ENCODE measurements around the gene MYH10. TPM values are rescaled to one million over a fixed set of nuclear protein-coding genes. Genes with fewer than 3 reads are reported as not detected.

The MYH10 gene
- total RNA-seq, 2 donors from 2014 or later = 13.9 to 34.7 TPM

- Mint-ChIP-seq H3K36me3 (ENCODE audit: low read depth) (peaks cover 89% of the 10 kb centered on the region), H3K27me3 (no peaks in the 10 kb centered on the region), H3K27ac (no peak overlapping the region), H3K9me3 (no peaks in the 10 kb centered on the region), H3K4me3 (no peak overlapping the region), H3K4me1 (peaks cover 4% of the 10 kb centered on the region)
- ATAC-seq (replicated peaks) = no peak
These were observed 163.0 kb downstream of the MYH10 start for GRCh38 chr17:8467527-8467926.

DNA sequence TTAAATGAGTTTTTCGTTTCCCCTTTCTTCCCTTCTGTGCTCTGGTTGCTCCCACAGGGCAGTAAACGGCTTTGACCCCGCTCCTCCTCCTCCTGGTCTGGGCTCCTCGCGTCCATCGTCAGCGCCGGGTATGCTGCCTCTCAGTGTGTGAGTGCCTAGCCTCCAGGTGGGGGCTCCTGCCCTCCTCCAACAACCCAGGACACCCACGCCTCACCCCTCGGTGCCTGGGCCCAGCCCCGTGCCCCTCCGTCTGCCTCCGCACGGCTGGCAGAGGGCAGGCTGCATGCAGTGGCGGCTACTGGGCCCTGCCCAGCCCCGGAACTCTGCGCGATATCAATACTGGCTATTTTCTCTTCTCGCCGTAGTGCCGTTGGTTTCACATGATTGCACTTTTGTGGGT lies 163.7 kb downstream of the MYH10 start:
- Mint-ChIP-seq H3K4me1 (peaks cover 4% of the 10 kb centered on the region), H3K27ac (no peak overlapping the region), H3K9me3 (no peaks in the 10 kb centered on the region), H3K4me3 (no peak overlapping the region), H3K36me3 (ENCODE audit: low read depth) (peaks cover 91% of the 10 kb centered on the region), H3K27me3 (no peaks in the 10 kb centered on the region)
- no peak for ATAC-seq (replicated peaks)

DNA sequence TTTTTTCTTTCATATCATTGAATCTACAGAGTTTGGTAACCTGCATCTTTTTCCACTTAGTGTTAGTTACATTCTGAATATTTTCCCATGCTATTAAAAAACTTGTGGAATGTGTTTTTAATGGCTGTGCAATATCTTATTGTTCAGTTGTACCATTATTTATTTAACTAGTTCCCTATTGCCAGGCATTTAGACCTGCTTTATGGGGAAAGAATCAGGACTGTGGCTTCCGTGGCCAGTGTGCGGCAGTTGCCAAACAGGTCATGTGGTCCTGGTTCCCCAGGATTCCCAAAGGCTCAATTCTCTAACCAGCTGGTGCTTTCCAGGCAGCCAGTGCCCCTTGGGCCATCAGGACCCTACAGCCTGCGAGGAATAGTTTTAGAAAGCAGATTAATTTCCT lies 164.1 kb downstream of the MYH10 start:
- Mint-ChIP-seq H3K9me3 (no peaks in the 10 kb centered on the region), H3K4me3 (no peak overlapping the region), H3K4me1 (peaks cover 4% of the 10 kb centered on the region), H3K27ac (no peak overlapping the region), H3K36me3 (ENCODE audit: low read depth) (peaks cover 91% of the 10 kb centered on the region), H3K27me3 (no peaks in the 10 kb centered on the region)
- no peak for ATAC-seq (replicated peaks)

DNA sequence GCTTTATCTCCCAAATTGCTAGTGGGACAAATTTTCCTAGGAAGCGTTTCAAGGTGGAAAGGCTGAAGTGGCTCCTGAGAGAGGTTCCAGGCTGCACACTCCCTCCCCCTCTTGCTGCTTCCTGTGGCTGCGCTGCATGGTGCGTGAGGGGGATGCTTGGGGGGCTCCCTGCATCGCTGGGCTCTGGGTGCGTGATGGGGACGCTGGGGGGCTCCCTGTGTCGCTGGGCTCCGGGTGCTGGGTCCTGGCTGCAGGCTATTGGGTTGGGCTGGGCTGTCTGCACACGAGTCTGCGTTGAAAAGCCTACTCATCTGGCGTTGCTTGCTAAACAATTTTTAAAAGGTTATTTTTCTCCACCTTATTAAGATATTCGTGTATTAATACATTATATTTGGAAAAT lies 164.8 kb downstream of the MYH10 start:
- Mint-ChIP-seq H3K36me3 (ENCODE audit: low read depth) (peaks cover 92% of the 10 kb centered on the region), H3K9me3 (no peaks in the 10 kb centered on the region), H3K4me1 (peaks cover 4% of the 10 kb centered on the region), H3K27me3 (no peaks in the 10 kb centered on the region), H3K4me3 (no peak overlapping the region), H3K27ac (no peak overlapping the region)
- no peak for ATAC-seq (replicated peaks)

GRCh38 chr17:8465356-8465755 lies 165.2 kb downstream of the MYH10 start:
- peaks cover 94% of the 10 kb centered on the region for H3K36me3 Mint-ChIP-seq (ENCODE audit: low read depth)
- H3K27ac Mint-ChIP-seq = no peak overlapping the region
- no peak overlapping the region for H3K4me3 Mint-ChIP-seq
- ATAC-seq (replicated peaks) = no peak
- peaks cover 4% of the 10 kb centered on the region for H3K4me1 Mint-ChIP-seq
- no peaks in the 10 kb centered on the region for H3K27me3 Mint-ChIP-seq
- no peaks in the 10 kb centered on the region for H3K9me3 Mint-ChIP-seq

GRCh38 chr17:8464941-8465340 lies 165.6 kb downstream of the MYH10 start:
- no peak for ATAC-seq (replicated peaks)
- Mint-ChIP-seq H3K36me3 (ENCODE audit: low read depth) (peaks cover 94% of the 10 kb centered on the region), H3K27me3 (no peaks in the 10 kb centered on the region)

GRCh38 chr17:8463099-8463498 lies 167.4 kb downstream of the MYH10 start:
- no peaks in the 10 kb centered on the region for H3K9me3 Mint-ChIP-seq
- no peak for ATAC-seq (replicated peaks)
- no peak overlapping the region for H3K4me3 Mint-ChIP-seq
- peak overlapping the region; percentile 74 for H3K27ac Mint-ChIP-seq
- no peaks in the 10 kb centered on the region for H3K27me3 Mint-ChIP-seq
- peaks cover 99% of the 10 kb centered on the region for H3K36me3 Mint-ChIP-seq (ENCODE audit: low read depth)
- peaks cover 8% of the 10 kb centered on the region for H3K4me1 Mint-ChIP-seq

More at GRCh38 chr17:8464941-8465340, 165.6 kb downstream of the MYH10 start:
- Mint-ChIP-seq H3K4me3 (no peak overlapping the region), H3K9me3 (no peaks in the 10 kb centered on the region), H3K4me1 (peaks cover 4% of the 10 kb centered on the region), H3K27ac (no peak overlapping the region)

GRCh38 chr17:8462564-8462963 lies 168.0 kb downstream of the MYH10 start:
- Mint-ChIP-seq H3K9me3 (no peaks in the 10 kb centered on the region), H3K27ac (no peak overlapping the region), H3K36me3 (ENCODE audit: low read depth) (peaks cover 99% of the 10 kb centered on the region), H3K4me1 (peaks cover 14% of the 10 kb centered on the region), H3K27me3 (no peaks in the 10 kb centered on the region), H3K4me3 (no peak overlapping the region)
- ATAC-seq (replicated peaks) = no peak

DNA sequence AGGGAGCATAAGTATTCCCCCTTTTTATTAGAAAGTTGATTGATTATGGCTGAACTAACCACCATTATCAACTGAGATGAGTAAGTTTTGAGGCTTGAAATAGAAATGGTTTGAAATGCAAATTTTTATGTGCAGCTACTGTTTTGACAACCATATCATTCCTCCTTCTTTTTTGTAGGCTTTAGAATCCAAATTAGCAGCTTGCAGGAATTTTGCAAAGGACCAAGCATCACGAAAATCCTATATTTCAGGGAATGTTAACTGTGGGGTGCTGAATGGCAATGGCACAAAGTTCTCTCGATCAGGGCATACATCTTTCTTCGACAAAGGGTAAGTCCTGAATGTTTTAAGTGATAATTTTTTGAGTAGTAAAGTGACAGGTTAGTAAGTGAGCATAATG lies 170.7 kb downstream of the MYH10 start:
- no peak for ATAC-seq (replicated peaks)
- H3K4me3 Mint-ChIP-seq = no peak overlapping the region
- H3K9me3 Mint-ChIP-seq = no peaks in the 10 kb centered on the region
- peaks cover 100% of the 10 kb centered on the region for H3K36me3 Mint-ChIP-seq (ENCODE audit: low read depth)
- H3K27me3 Mint-ChIP-seq = no peaks in the 10 kb centered on the region
- H3K4me1 Mint-ChIP-seq = peaks cover 22% of the 10 kb centered on the region
- H3K27ac Mint-ChIP-seq = no peak overlapping the region

DNA sequence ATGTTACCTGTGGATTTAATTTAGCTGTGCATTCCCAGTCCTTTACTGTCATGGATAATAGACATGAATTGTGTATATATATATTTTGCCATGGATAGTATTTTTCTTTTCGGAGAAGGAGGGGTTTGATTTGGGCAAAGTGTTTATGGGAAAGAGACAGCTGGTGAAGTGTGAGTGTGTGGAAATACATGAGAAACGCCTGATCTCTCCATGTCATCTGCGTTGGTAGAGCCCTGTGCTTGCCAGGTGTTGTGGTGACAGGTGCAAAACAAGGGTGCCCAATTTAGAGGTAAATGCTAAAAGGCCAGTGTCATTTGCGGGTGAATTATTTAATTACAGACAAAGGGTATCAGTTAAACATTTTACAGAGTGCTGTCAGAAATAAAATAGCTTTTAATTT lies 171.4 kb downstream of the MYH10 start:
- no peak for ATAC-seq (replicated peaks)
- Mint-ChIP-seq H3K27ac (no peak overlapping the region), H3K9me3 (no peaks in the 10 kb centered on the region), H3K36me3 (ENCODE audit: low read depth) (peaks cover 100% of the 10 kb centered on the region), H3K4me3 (no peak overlapping the region), H3K4me1 (peaks cover 22% of the 10 kb centered on the region), H3K27me3 (no peaks in the 10 kb centered on the region)

DNA sequence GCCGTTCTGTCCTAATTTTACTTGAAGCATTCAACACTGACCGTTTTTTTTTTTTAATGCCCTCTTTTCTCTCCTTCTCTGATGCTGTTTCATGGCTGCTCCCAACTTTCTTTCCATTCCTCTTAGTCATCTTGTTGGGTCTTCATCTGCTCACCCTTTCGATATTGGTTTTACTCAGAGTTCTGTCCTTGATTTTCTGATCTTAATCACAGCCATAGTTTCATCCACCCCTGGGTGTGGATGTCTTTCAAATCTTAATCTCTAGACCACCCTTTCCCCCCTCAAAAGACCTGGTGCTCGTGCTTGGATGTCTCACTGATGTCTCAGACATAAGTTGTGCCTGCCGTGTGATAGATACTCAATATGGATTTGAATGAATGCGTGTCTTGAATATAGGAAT lies 172.4 kb downstream of the MYH10 start:
- H3K4me1 Mint-ChIP-seq = peaks cover 20% of the 10 kb centered on the region
- no peaks in the 10 kb centered on the region for H3K27me3 Mint-ChIP-seq
- H3K9me3 Mint-ChIP-seq = no peaks in the 10 kb centered on the region
- H3K27ac Mint-ChIP-seq = peak overlapping the region; percentile 28
- peaks cover 99% of the 10 kb centered on the region for H3K36me3 Mint-ChIP-seq (ENCODE audit: low read depth)
- no peak overlapping the region for H3K4me3 Mint-ChIP-seq
- peak; percentile 58 for ATAC-seq (replicated peaks)

DNA sequence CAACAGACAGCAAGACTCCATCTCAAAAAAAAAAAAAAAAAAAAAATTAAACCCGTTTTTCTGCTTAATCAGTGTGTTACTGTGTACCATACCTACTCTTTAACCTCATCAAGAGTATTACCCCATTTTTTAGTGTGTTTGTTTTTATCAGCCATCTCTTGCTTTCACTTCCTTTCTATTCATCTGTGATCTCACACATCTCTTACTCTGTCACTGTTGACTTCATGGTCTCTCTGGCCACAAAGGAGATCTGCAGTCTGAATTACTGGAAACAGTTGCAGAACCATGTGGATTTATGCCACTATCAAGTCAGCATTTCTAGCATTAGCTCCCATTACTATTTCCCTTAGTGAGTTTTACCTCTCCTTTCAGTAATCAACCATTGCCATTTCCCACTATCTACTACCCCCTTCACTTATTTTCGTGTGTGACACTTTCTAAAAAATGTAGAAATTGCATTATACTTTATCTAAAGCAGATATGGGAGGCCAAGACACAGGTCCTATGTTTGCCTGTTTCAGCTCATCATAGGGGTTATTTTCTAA lies 174.8 kb downstream of the MYH10 start:
- no peak overlapping the region for H3K27ac Mint-ChIP-seq
- no peaks in the 10 kb centered on the region for H3K27me3 Mint-ChIP-seq
- peaks cover 99% of the 10 kb centered on the region for H3K36me3 Mint-ChIP-seq (ENCODE audit: low read depth)
- no peak for ATAC-seq (replicated peaks)
- H3K4me1 Mint-ChIP-seq = peaks cover 18% of the 10 kb centered on the region
- no peaks in the 10 kb centered on the region for H3K9me3 Mint-ChIP-seq
- no peak overlapping the region for H3K4me3 Mint-ChIP-seq

DNA sequence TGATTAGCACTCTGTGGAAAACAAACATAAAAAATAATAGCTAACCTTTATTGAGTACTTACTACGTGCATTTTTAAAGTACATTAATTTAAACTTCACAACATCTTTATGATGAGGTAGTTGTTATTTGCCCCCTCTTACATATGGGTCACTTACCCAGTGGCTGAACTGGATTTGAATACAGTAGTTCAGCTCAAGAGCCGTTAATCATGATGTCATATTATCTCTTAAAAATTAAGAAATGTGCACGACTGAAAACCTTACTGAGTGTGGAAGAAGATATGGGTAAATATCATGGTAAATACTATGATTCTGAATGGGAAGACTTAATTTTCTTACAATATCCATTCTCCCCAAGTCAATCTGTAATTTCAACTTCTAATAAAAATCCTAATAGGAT lies 177.2 kb downstream of the MYH10 start:
- no peaks in the 10 kb centered on the region for H3K9me3 Mint-ChIP-seq
- no peak overlapping the region for H3K4me3 Mint-ChIP-seq

GRCh38 chr17:8451933-8452614 lies 178.5 kb downstream of the MYH10 start:
- Mint-ChIP-seq H3K9me3 (no peaks in the 10 kb centered on the region), H3K27ac (no peak overlapping the region)

More for the DNA sequence above, 177.2 kb downstream of the MYH10 start:
- ATAC-seq (replicated peaks) = no peak
- Mint-ChIP-seq H3K27me3 (no peaks in the 10 kb centered on the region), H3K36me3 (ENCODE audit: low read depth) (peaks cover 99% of the 10 kb centered on the region), H3K4me1 (peaks cover 22% of the 10 kb centered on the region), H3K27ac (no peak overlapping the region)

DNA sequence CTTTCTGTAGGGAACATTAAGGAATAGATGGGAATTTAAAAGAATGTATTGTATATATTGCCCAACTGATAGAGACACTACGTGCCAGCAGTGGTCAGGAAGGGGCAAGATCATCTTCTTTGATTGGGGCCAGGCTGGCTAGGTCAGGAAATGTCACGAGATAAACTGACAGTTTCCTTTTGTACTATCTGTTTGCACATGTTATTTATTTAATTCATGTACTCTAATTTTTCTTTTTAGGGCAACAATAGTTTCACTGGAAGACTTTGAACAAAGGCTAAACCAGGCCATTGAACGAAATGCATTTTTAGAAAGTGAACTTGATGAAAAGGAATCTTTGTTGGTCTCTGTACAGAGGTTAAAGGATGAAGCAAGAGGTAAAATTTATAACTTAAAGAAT lies 182.2 kb downstream of the MYH10 start:
- no peaks in the 10 kb centered on the region for H3K9me3 Mint-ChIP-seq
- H3K36me3 Mint-ChIP-seq (ENCODE audit: low read depth) = peaks cover 99% of the 10 kb centered on the region

More at GRCh38 chr17:8451933-8452614, 178.5 kb downstream of the MYH10 start:
- peaks cover 9% of the 10 kb centered on the region for H3K4me1 Mint-ChIP-seq
- H3K36me3 Mint-ChIP-seq (ENCODE audit: low read depth) = peaks cover 99% of the 10 kb centered on the region
- no peaks in the 10 kb centered on the region for H3K27me3 Mint-ChIP-seq
- no peak overlapping the region for H3K4me3 Mint-ChIP-seq
- ATAC-seq (replicated peaks) = no peak

More for the DNA sequence above, 182.2 kb downstream of the MYH10 start:
- Mint-ChIP-seq H3K27me3 (no peaks in the 10 kb centered on the region), H3K4me3 (no peak overlapping the region), H3K27ac (no peak overlapping the region), H3K4me1 (peaks cover 10% of the 10 kb centered on the region)
- ATAC-seq (replicated peaks) = no peak

Data from activated T-helper 17 cell treated with anti-CD3 and anti-CD28 coated beads, Interleukin-2, amount 50 U/mL, for 72 hours (primary cell).